Esophagus squamous epithelium (tissue), 4 donors: ENCODE measurements around the gene SBSN.

Source experiments
- POLR2A ChIP-seq, 4 donors: fragments of 450-650 bp; IDR thresholded peaks; one replicate each; pipeline ENCODE4 v1.6.1; 2017; ENCODE audit warnings: antibody characterized with exemption in 4 of 4, mild to moderate bottlenecking in 4 of 4, moderate library complexity in 3 of 4
- TF ChIP-seq, protein P1 (sequence below), 6 experiments: fragments of 450-650 bp in 4 of 6; fragments of 200-600 bp in 2 of 6; sonication (generic) in 2 of 6; IDR thresholded peaks; one replicate each; pipeline ENCODE4 v1.5.1; 2016 to 2019; ENCODE audit warnings: antibody characterized with exemption in 6 of 6, mild to moderate bottlenecking in 4 of 6, moderate library complexity in 4 of 6

DNA sequence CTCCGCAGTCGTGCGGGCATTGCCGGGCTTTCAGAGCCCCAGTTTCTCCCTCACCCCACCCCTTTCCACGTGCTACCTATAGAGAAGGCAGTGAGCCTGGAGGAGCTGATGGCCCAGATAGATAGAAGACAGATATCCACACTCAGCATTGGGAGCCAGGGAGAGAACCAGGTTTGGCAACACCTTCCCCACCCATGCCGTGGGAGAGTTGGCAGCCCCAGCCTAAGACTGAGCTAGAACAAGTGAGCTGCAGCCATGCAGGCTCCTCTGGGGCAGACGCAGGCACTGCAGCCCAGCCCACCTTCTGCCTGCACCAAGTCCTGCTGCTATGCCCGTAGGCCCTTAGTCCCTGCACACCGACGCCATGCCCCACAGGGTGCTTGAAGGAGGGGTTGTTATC lies 27.5 kb downstream of the SBSN start:
- TF ChIP-seq, protein P1, sequence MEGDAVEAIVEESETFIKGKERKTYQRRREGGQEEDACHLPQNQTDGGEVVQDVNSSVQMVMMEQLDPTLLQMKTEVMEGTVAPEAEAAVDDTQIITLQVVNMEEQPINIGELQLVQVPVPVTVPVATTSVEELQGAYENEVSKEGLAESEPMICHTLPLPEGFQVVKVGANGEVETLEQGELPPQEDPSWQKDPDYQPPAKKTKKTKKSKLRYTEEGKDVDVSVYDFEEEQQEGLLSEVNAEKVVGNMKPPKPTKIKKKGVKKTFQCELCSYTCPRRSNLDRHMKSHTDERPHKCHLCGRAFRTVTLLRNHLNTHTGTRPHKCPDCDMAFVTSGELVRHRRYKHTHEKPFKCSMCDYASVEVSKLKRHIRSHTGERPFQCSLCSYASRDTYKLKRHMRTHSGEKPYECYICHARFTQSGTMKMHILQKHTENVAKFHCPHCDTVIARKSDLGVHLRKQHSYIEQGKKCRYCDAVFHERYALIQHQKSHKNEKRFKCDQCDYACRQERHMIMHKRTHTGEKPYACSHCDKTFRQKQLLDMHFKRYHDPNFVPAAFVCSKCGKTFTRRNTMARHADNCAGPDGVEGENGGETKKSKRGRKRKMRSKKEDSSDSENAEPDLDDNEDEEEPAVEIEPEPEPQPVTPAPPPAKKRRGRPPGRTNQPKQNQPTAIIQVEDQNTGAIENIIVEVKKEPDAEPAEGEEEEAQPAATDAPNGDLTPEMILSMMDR (IDR thresholded peaks at IDR 0.05): no peak
- no peak for TF ChIP-seq POLR2A (IDR thresholded peaks at IDR 0.05)
